K562 (cell line): ENCODE data around the gene OTUD5. TPM values are rescaled to one million over a fixed set of nuclear protein-coding genes. Genes with fewer than 3 reads are reported as not detected.

ENCODE experiments used
- ASH1L ChIP-seq: fragments of 450-650 bp; IDR thresholded peaks from 2 replicates; pipeline ENCODE4 v1.6.1; 2018; ENCODE audit warnings: borderline replicate concordance, mild to moderate bottlenecking, low read depth; ENCODE audit not compliant: partially characterized antibody
- BCL6 ChIP-seq: fragments of 250-450 bp; sonication (Bioruptor Pico); IDR thresholded peaks from 2 replicates; pipeline ENCODE4 v1.4.0; 2020
- CREM ChIP-seq: IDR thresholded peaks from 2 replicates; pipeline ENCODE4 v1.6.1; 2014; ENCODE audit warnings: antibody characterized with exemption, low read depth
- DDX20 ChIP-seq: fragments of 450-650 bp; IDR thresholded peaks from 2 replicates; pipeline ENCODE4 v1.6.1; 2016; ENCODE audit warnings: missing genetic modification characterization, low read depth, mild to moderate bottlenecking, missing compliant biosample characterization, moderate library complexity
- KAT7 ChIP-seq: sonication (generic); formaldehyde crosslinking; IDR thresholded peaks from 2 replicates; pipeline ENCODE4 v1.8.0; 2022; ENCODE audit warnings: missing genetic modification reagents, mild to moderate bottlenecking, borderline replicate concordance
- MBD2 ChIP-seq: sonication (generic); IDR thresholded peaks from 2 replicates; pipeline ENCODE4 v1.6.1; 2016; ENCODE audit warnings: low read depth, borderline replicate concordance
- MITF ChIP-seq: IDR thresholded peaks from 2 replicates; pipeline ENCODE4 v1.6.1; 2014; ENCODE audit warnings: antibody characterized with exemption
- MTA2 ChIP-seq: fragments of 450-650 bp; IDR thresholded peaks from 2 replicates; pipeline ENCODE4 v1.6.1; 2016; ENCODE audit warnings: low read depth
- PRPF4 ChIP-seq: fragments of 200-400 bp; formaldehyde crosslinking; IDR thresholded peaks from one replicate; pipeline ENCODE4 v1.6.1; 2017; ENCODE audit warnings: low read length, low read depth, mild to moderate bottlenecking; ENCODE audit not compliant: insufficient read depth, poor library complexity, severe bottlenecking
- RFX7 ChIP-seq: fragments of 250-450 bp; sonication (Bioruptor Pico); IDR thresholded peaks from 2 replicates; pipeline ENCODE4 v1.5.1; 2021; ENCODE audit warnings: mild to moderate bottlenecking
- SMAD2 ChIP-seq: fragments of 150-350 bp; IDR thresholded peaks from 2 replicates; pipeline ENCODE4 v1.6.1; 2014; ENCODE audit warnings: low read depth, mild to moderate bottlenecking, low read length
- ZBTB1 ChIP-seq: sonication (generic); formaldehyde crosslinking; IDR thresholded peaks from 2 replicates; pipeline ENCODE4 v1.8.1; 2023; ENCODE audit warnings: missing genetic modification reagents, low read depth, mild to moderate bottlenecking, borderline replicate concordance
- ZBTB5 ChIP-seq: fragments of 450-650 bp; IDR thresholded peaks from 2 replicates; pipeline ENCODE4 v1.6.1; 2017; ENCODE audit warnings: antibody characterized with exemption
- ZNF143 ChIP-seq: sonication (generic); formaldehyde crosslinking; IDR thresholded peaks from 2 replicates; pipeline ENCODE4 v1.9.0; 2022; ENCODE audit warnings: mild to moderate bottlenecking, missing genetic modification reagents
- ZNF589 ChIP-seq: fragments of 200-800 bp; sonication (Bioruptor generic); IDR thresholded peaks from 2 replicates; pipeline ENCODE4 v1.6.1; 2016; ENCODE audit warnings: low read depth, missing genetic modification characterization, missing compliant biosample characterization
- polyA plus RNA-seq, 8 experiments: library from polyadenylated mRNA; depleted of rRNA in 4 of 8; stranded (reverse) in 5 of 8; unstranded in 3 of 8; fragments of >200 nt; fragmentation: Nextera tagmentation in 2 of 8; fragmentation: Illumina TruSeq in 1 of 8; extraction: Ambion mirVana in 2 of 8; extraction: Trizol in 1 of 8; gene quantifications; 2 replicates each; pipeline versions ENCODE4 v1.2.1 to v1.2.3, GENCODE V29; 2011 to 2014; ENCODE audit warnings: inconsistent platforms in 1 of 8, missing spikeins in 1 of 8
- total RNA-seq, 7 experiments: library from RNA; depleted of rRNA in 6 of 7; stranded (reverse); fragments of >200 nt in 6 of 7; fragmentation: Illumina TruSeq in 2 of 7; extraction: Trizol in 2 of 7; gene quantifications; 2 replicates each; pipeline versions ENCODE4 v1.2.1 to v1.2.3, GENCODE V29; 2011 to 2021; ENCODE audit warnings: low replicate concordance in 1 of 7
- TF ChIP-seq, protein P1 (sequence below): fragments of 250-450 bp; sonication (Bioruptor Pico); IDR thresholded peaks from 2 replicates; pipeline ENCODE4 v1.8.0; 2021; ENCODE audit warnings: moderate library complexity, mild to moderate bottlenecking, inconsistent platforms
- TF ChIP-seq, protein P2 (sequence below): fragments of 250-450 bp; sonication (Bioruptor Pico); IDR thresholded peaks from 2 replicates; pipeline ENCODE4 v1.9.0; 2021; ENCODE audit warnings: mild to moderate bottlenecking, inconsistent platforms
- TF ChIP-seq, protein P3 (sequence below): fragments of 250-450 bp; sonication (Bioruptor Pico); IDR thresholded peaks from 2 replicates; pipeline ENCODE4 v1.5.0; 2021; ENCODE audit warnings: mild to moderate bottlenecking, borderline replicate concordance

The OTUD5 gene
- total and polyA plus RNA-seq, 9 of the 15 experiments (the other 6 are each of a cell fraction or from before 2014, with no cell fraction given) = 3.6 to 102 (median 59.0) TPM

GRCh38 chrX:48940404-48940955 is 16.9 kb downstream of the OTUD5 start (continued):
- TF ChIP-seq BCL6 (CRISPR knock-in tag) (no peak), RFX7 (CRISPR knock-in tag) (no peak), ZBTB5 (no peak), ZNF143 (CRISPR knock-in tag) (no peak), ZNF589 (CRISPR knock-in tag) (peak; percentile 79; the same call in 1 of the 2 replicates), PRPF4 (no peak), ZBTB1 (no peak), MBD2 (peak; percentile 22; the same call in 1 of the 2 replicates), DDX20 (no peak), KAT7 (CRISPR knock-in tag) (peak; percentile 28; the same call in 1 of the 2 replicates), MTA2 (peak; percentile 57), ASH1L (no peak), CREM (0 out of 2 replicates have a peak, but pooled peaks have one; percentile 23), MITF (peak; percentile 18; the same call in 1 of the 2 replicates), SMAD2 (no peak)
- TF ChIP-seq, protein P1, sequence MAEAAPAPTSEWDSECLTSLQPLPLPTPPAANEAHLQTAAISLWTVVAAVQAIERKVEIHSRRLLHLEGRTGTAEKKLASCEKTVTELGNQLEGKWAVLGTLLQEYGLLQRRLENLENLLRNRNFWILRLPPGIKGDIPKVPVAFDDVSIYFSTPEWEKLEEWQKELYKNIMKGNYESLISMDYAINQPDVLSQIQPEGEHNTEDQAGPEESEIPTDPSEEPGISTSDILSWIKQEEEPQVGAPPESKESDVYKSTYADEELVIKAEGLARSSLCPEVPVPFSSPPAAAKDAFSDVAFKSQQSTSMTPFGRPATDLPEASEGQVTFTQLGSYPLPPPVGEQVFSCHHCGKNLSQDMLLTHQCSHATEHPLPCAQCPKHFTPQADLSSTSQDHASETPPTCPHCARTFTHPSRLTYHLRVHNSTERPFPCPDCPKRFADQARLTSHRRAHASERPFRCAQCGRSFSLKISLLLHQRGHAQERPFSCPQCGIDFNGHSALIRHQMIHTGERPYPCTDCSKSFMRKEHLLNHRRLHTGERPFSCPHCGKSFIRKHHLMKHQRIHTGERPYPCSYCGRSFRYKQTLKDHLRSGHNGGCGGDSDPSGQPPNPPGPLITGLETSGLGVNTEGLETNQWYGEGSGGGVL (CRISPR knock-in tag) = no peak
- TF ChIP-seq, protein P2, sequence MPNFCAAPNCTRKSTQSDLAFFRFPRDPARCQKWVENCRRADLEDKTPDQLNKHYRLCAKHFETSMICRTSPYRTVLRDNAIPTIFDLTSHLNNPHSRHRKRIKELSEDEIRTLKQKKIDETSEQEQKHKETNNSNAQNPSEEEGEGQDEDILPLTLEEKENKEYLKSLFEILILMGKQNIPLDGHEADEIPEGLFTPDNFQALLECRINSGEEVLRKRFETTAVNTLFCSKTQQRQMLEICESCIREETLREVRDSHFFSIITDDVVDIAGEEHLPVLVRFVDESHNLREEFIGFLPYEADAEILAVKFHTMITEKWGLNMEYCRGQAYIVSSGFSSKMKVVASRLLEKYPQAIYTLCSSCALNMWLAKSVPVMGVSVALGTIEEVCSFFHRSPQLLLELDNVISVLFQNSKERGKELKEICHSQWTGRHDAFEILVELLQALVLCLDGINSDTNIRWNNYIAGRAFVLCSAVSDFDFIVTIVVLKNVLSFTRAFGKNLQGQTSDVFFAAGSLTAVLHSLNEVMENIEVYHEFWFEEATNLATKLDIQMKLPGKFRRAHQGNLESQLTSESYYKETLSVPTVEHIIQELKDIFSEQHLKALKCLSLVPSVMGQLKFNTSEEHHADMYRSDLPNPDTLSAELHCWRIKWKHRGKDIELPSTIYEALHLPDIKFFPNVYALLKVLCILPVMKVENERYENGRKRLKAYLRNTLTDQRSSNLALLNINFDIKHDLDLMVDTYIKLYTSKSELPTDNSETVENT (CRISPR knock-in tag) = no peak
- TF ChIP-seq, protein P3, sequence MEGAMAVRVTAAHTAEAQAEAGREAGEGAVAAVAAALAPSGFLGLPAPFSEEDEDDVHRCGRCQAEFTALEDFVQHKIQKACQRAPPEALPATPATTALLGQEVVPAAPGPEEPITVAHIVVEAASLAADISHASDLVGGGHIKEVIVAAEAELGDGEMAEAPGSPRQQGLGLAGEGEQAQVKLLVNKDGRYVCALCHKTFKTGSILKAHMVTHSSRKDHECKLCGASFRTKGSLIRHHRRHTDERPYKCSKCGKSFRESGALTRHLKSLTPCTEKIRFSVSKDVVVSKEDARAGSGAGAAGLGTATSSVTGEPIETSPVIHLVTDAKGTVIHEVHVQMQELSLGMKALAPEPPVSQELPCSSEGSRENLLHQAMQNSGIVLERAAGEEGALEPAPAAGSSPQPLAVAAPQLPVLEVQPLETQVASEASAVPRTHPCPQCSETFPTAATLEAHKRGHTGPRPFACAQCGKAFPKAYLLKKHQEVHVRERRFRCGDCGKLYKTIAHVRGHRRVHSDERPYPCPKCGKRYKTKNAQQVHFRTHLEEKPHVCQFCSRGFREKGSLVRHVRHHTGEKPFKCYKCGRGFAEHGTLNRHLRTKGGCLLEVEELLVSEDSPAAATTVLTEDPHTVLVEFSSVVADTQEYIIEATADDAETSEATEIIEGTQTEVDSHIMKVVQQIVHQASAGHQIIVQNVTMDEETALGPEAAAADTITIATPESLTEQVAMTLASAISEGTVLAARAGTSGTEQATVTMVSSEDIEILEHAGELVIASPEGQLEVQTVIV = no peak
